Keratinocyte (primary cell): ENCODE measurements around the gene SEC14L1.

Experiments used
- CTCF ChIP-seq, 3 experiments: IDR thresholded peaks in 1 of 3; conservative IDR thresholded peaks in 1 of 3; optimal IDR thresholded peaks in 1 of 3; 2 replicates in 2 of 3; 3 replicates in 1 of 3; pipeline versions ENCODE3 to v1.5.1; 2011; ENCODE audit warnings: low read length in 3 of 3, mild to moderate bottlenecking in 3 of 3, moderate library complexity in 2 of 3, control low read depth in 1 of 3, inconsistent platforms in 1 of 3; ENCODE audit not compliant: insufficient read depth in 2 of 3; ENCODE audit errors: extremely low read depth in 1 of 3
- EZH2 ChIP-seq: IDR thresholded peaks from one replicate; pipeline ENCODE4 v1.6.1; 2012; ENCODE audit warnings: inconsistent platforms, mild to moderate bottlenecking, low read length, moderate library complexity

- TF ChIP-seq CTCF (optimal IDR thresholded peaks at IDR 0.05 in 1 of 3, IDR thresholded peaks at IDR 0.05 in 1 of 3, conservative IDR thresholded peaks at IDR 0.05 in 1 of 3; ENCODE audit: extremely low read depth in 1 of 3, insufficient read depth in 2 of 3, low read length in 3 of 3) = no peak
- no peak for TF ChIP-seq EZH2
Measured at GRCh38 chr17:77097631-77098180, 43.1 kb upstream of the SEC14L1 start.
